KMS-11 (cell line): Measurements from ENCODE around the gene LGALSL.

Experiments used
- H2AFZ ChIP-seq: fragments of 200-600 bp; sonication (generic); 2 replicates; pipeline ENCODE4 v1.6.1; 2016; ENCODE audit warnings: antibody characterized with exemption, mixed run types, low read depth
- H3K27ac ChIP-seq: fragments of 200-600 bp; sonication (generic); 2 replicates; pipeline ENCODE4 v1.6.1; 2016; ENCODE audit warnings: mild to moderate bottlenecking, mixed run types
- H3K27me3 ChIP-seq: fragments of 200-600 bp; sonication (generic); 2 replicates; pipeline ENCODE4 v1.6.1; 2017; ENCODE audit warnings: mild to moderate bottlenecking, low read depth, mixed run types, moderate library complexity; ENCODE audit not compliant: insufficient read depth
- H3K36me3 ChIP-seq: fragments of 200-600 bp; sonication (generic); 2 replicates; pipeline ENCODE4 v1.6.1; 2017; ENCODE audit warnings: mild to moderate bottlenecking, mixed run types; ENCODE audit not compliant: insufficient read depth
- H3K4me1 ChIP-seq: fragments of 200-600 bp; sonication (generic); 2 replicates; pipeline ENCODE4 v1.6.1; 2016; ENCODE audit warnings: mild to moderate bottlenecking, low read depth, mixed run types; ENCODE audit not compliant: poor library complexity, severe bottlenecking
- H3K4me2 ChIP-seq: fragments of 200-600 bp; sonication (generic); 2 replicates; pipeline ENCODE4 v1.7.0; 2016; ENCODE audit warnings: mild to moderate bottlenecking, mixed run types
- H3K4me3 ChIP-seq: fragments of 200-600 bp; sonication (generic); IDR thresholded peaks from 2 replicates; pipeline ENCODE4 v1.6.1; 2017; ENCODE audit warnings: low read depth, low read length, mixed read lengths; ENCODE audit not compliant: insufficient read depth
- H3K79me2 ChIP-seq: fragments of 200-600 bp; sonication (generic); 2 replicates; pipeline ENCODE4 v1.6.1; 2016; ENCODE audit warnings: low read depth, mixed run types; ENCODE audit not compliant: insufficient read depth
- H3K9ac ChIP-seq: fragments of 200-600 bp; sonication (generic); 2 replicates; pipeline ENCODE4 v1.6.1; 2016; ENCODE audit warnings: mild to moderate bottlenecking, mixed run types
- H4K20me1 ChIP-seq: fragments of 200-600 bp; sonication (generic); 2 replicates; pipeline ENCODE4 v1.6.1; 2016; ENCODE audit warnings: mild to moderate bottlenecking, mixed run types; ENCODE audit not compliant: insufficient read depth
- CTCF ChIP-seq: fragments of 200-600 bp; sonication (generic); conservative IDR thresholded peaks from 2 replicates; pipeline ENCODE4 v1.6.1; 2017; ENCODE audit warnings: low read depth, mild to moderate bottlenecking, antibody characterized with exemption, low read length, moderate library complexity, mixed read lengths

The LGALSL gene

GRCh38 chr2:64471600-64471999, 17.6 kb downstream of the LGALSL start:
- Histone ChIP-seq H3K27me3 (no peaks in the 10 kb centered on the region; the same call in 1 of the 2 replicates), H3K27ac (no peak overlapping the region), H2AFZ (no peak overlapping the region), H3K4me3 (no peak overlapping the region), H3K79me2 (no peaks in the 10 kb centered on the region), H3K4me2 (no peak overlapping the region), H3K9ac (no peak overlapping the region), H3K4me1 (peaks cover 6% of the 10 kb centered on the region), H3K36me3 (no peaks in the 10 kb centered on the region), H4K20me1 (no peaks in the 10 kb centered on the region)
- TF ChIP-seq CTCF = no peak

- H2AFZ ChIP-seq = no peak overlapping the region
- H3K4me1 ChIP-seq = peaks cover 19% of the 10 kb centered on the region
- H3K36me3 ChIP-seq = no peaks in the 10 kb centered on the region
- no peak for TF ChIP-seq CTCF
- no peak overlapping the region for H3K4me2 ChIP-seq
- H3K9ac ChIP-seq = no peak overlapping the region
- no peak overlapping the region for H3K27ac ChIP-seq
- H3K79me2 ChIP-seq = no peaks in the 10 kb centered on the region
- no peak overlapping the region for H3K4me3 ChIP-seq
- no peaks in the 10 kb centered on the region for H4K20me1 ChIP-seq
- H3K27me3 ChIP-seq = no peaks in the 10 kb centered on the region; the same call in 1 of the 2 replicates
These were observed 18.9 kb downstream of the LGALSL start for GRCh38 chr2:64472881-64473280.

GRCh38 chr2:64474121-64474571, 20.2 kb downstream of the LGALSL start:
- no peaks in the 10 kb centered on the region; the same call in 1 of the 2 replicates for H3K27me3 ChIP-seq
- H3K27ac ChIP-seq = no peak overlapping the region
- no peak overlapping the region for H2AFZ ChIP-seq
- no peak overlapping the region for H3K9ac ChIP-seq
- no peaks in the 10 kb centered on the region for H3K79me2 ChIP-seq
- H3K4me3 ChIP-seq = no peak overlapping the region
- H3K36me3 ChIP-seq = no peaks in the 10 kb centered on the region
- H4K20me1 ChIP-seq = no peaks in the 10 kb centered on the region
- H3K4me2 ChIP-seq = no peak overlapping the region
- TF ChIP-seq CTCF = no peak
- peaks cover 32% of the 10 kb centered on the region for H3K4me1 ChIP-seq

- no peak for TF ChIP-seq CTCF
- Histone ChIP-seq H3K4me2 (no peak overlapping the region), H3K27ac (no peak overlapping the region), H3K9ac (no peak overlapping the region), H2AFZ (no peak overlapping the region), H3K4me3 (no peak overlapping the region), H4K20me1 (no peaks in the 10 kb centered on the region), H3K79me2 (no peaks in the 10 kb centered on the region), H3K36me3 (no peaks in the 10 kb centered on the region), H3K4me1 (peaks cover 37% of the 10 kb centered on the region), H3K27me3 (no peaks in the 10 kb centered on the region)
These were observed 20.7 kb downstream of the LGALSL start for GRCh38 chr2:64474636-64475035.
